ENCODE results near the gene GATAD1. TPM values are rescaled to one million over a fixed set of nuclear protein-coding genes. Genes with fewer than 3 reads are reported as not detected.

The GATAD1 gene, protein sequence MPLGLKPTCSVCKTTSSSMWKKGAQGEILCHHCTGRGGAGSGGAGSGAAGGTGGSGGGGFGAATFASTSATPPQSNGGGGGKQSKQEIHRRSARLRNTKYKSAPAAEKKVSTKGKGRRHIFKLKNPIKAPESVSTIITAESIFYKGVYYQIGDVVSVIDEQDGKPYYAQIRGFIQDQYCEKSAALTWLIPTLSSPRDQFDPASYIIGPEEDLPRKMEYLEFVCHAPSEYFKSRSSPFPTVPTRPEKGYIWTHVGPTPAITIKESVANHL
- 10 to 100 TPM; 44.0 to 72.3 TPM for total RNA-seq

DNA sequence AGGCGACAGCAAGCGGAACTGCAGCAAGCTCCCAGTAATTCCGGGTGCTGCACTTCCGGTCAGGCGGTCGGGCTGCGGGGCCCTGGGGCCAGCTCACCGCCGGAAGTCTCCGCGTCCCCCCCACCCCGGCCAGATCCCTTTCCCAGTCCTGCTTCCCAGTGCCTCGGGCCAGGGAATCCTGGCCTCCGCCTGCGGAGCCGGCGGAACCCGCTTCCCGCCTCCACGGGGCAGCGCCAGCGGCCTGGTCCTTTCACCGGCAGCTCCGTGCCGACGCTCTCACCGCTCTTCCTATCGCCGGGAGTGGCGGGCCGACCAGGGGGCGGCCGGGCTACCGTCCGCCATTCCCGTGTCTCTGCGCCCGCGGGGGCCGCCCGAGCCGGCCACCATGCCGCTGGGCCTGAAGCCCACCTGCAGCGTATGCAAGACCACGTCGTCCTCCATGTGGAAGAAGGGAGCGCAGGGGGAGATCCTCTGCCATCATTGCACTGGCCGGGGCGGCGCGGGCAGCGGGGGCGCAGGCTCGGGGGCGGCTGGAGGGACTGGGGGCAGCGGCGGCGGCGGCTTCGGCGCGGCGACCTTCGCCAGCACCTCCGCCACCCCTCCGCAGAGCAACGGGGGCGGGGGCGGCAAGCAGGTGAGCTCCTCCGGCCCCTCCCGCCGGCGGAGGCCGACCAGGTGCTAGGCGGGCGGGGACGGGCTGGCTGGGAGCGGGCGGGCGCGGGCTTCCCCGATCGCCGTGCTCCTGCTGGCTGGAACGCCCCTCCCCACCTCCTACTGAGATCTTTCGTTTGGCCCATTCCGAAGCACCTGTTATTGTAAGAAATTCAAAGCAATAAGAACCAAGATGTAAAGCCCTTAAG lies at the start of gene GATAD1:
Gene GATAD1, plus strand, starts transcription at position 138 of the 860 bp plus-strand sequence. Its CDS starts 248 bp downstream, at position 386.
- Histone ChIP-seq H3K27me3 (replicated peaks; ENCODE audit: insufficient read depth) (no peaks in the 10 kb centered on the region), H3K36me3 (peaks cover 13% of the 10 kb centered on the region), H3K4me3 (peak within 1 kb of the TSS; percentile 97), H3K27ac (peak within 1 kb of the TSS; percentile 87 to 93), H3K9me3 (no peaks in the 10 kb centered on the region), H3K4me1 (ENCODE audit: control insufficient read depth in 1 of 2, low read depth in 2 of 2) (peaks cover 3 to 4% of the 10 kb centered on the region in 2 donors)
- DNase-seq (ENCODE audit: low spot score), result peak; percentile 62
- ATAC-seq (ENCODE audit: insufficient number of reproducible peaks, low FRiP score, low read depth), result peak; percentile 96
- TF ChIP-seq, protein P1, sequence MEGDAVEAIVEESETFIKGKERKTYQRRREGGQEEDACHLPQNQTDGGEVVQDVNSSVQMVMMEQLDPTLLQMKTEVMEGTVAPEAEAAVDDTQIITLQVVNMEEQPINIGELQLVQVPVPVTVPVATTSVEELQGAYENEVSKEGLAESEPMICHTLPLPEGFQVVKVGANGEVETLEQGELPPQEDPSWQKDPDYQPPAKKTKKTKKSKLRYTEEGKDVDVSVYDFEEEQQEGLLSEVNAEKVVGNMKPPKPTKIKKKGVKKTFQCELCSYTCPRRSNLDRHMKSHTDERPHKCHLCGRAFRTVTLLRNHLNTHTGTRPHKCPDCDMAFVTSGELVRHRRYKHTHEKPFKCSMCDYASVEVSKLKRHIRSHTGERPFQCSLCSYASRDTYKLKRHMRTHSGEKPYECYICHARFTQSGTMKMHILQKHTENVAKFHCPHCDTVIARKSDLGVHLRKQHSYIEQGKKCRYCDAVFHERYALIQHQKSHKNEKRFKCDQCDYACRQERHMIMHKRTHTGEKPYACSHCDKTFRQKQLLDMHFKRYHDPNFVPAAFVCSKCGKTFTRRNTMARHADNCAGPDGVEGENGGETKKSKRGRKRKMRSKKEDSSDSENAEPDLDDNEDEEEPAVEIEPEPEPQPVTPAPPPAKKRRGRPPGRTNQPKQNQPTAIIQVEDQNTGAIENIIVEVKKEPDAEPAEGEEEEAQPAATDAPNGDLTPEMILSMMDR (IDR thresholded peaks at IDR 0.05), result peak; percentile 92

DNA sequence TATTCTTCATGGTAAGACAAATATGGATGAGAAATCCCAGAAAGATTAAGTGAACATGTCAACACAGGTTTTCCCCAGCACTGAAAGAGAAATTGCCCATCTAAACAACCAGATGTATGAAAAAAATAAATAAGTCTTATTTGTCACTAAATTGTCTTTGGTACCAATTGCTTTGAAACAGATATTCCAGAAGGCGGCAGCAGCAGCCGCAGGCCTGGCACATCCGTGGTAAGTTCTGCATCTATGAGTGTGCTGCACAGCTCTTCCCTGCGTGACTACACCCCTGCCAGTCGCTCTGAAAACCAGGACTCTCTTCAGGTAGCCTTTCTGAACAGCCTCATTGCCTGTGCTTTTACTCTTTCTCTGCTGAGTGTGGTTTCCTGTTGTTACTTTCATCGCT lies 49.7 kb upstream of the GATAD1 start:
- Histone ChIP-seq H3K36me3 (peaks cover 19% of the 10 kb centered on the region), H3K27ac (no peak overlapping the region), H3K27me3 (replicated peaks; ENCODE audit: insufficient read depth) (no peaks in the 10 kb centered on the region), H3K9me3 (no peaks in the 10 kb centered on the region), H3K4me3 (no peak overlapping the region), H3K4me1 (ENCODE audit: control insufficient read depth in 1 of 2, low read depth in 2 of 2) (no peaks in the 10 kb centered on the region)
- DNase-seq (ENCODE audit: low spot score), result no peak
- ATAC-seq (ENCODE audit: insufficient number of reproducible peaks, low FRiP score, low read depth), result no peak
- TF ChIP-seq, protein P1 (IDR thresholded peaks at IDR 0.05), result no peak

DNA sequence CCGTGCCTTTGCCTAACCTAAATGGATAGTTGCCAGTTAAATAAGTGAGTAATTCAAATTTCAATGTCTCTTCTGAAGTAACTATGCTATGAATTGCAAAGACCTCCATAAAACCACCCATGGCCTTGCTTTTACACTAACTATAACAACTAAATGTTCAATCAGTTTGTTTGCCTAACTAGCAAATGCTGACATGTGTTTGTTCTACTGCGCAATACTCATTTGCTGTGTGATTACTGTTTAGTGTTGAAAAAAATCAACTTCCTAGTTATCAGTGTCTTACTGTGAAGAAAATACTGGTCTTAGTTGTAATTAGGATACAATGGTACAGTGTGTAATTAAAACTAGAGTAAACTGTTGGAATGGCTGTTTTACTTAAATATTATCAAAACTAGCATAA lies 47.3 kb upstream of the GATAD1 start:
- TF ChIP-seq, protein P1 (IDR thresholded peaks at IDR 0.05), result no peak
- Histone ChIP-seq H3K27ac (no peak overlapping the region), H3K9me3 (no peaks in the 10 kb centered on the region), H3K4me1 (ENCODE audit: control insufficient read depth in 1 of 2, low read depth in 2 of 2) (no peaks in the 10 kb centered on the region), H3K4me3 (no peak overlapping the region), H3K27me3 (replicated peaks; ENCODE audit: insufficient read depth) (no peaks in the 10 kb centered on the region), H3K36me3 (peaks cover 19% of the 10 kb centered on the region)
- ATAC-seq (ENCODE audit: insufficient number of reproducible peaks, low FRiP score, low read depth) (no peak), DNase-seq (ENCODE audit: low spot score) (no peak)

DNA sequence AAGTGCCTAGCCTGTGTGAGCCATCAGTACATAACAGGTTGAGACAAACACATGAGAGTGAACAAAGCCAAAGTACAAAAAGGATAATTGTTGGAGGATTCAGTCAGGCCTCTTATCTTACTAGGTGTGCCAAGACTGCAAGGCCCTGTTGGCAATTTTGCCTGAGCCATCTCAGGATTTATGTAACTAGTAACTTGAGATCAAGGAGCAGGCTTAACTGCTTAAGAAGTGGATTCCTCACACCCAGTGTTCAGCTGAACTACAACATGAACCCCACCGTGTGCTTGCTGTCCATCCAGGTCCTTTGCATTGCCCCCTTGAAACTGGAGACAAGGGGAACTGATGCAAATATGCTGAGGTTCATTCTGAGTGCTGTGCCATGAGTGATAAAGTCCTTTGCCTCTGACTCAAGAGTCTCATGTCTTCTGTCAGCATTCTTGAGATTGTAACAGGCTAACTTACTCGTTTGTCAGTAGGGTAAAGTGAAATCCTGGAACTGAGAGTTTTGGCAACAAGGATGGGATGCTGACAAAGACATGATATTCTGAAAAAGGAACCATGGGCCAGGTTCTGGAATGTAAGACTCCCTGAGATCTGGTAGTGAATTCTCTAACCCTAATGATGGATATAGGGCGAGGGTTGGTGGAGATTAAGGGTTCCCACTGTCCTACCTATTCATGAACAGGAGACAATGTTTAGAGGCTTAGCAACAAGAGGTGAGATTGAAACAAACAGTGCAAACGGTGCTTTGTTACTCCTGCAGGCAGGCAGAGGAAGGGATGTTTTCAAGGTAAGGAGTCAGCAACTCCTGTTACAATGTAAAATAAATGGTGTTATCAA lies 44.1 kb upstream of the GATAD1 start:
- DNase-seq (ENCODE audit: low spot score) (no peak), ATAC-seq (ENCODE audit: insufficient number of reproducible peaks, low FRiP score, low read depth) (no peak)
- H3K4me1 ChIP-seq (ENCODE audit: control insufficient read depth in 1 of 2, low read depth in 2 of 2), result no peaks in the 10 kb centered on the region
- no peak overlapping the region for H3K27ac ChIP-seq
- H3K27me3 ChIP-seq (replicated peaks; ENCODE audit: insufficient read depth), result no peaks in the 10 kb centered on the region
- peaks cover 13% of the 10 kb centered on the region for H3K36me3 ChIP-seq
- no peaks in the 10 kb centered on the region for H3K9me3 ChIP-seq
- H3K4me3 ChIP-seq, result no peak overlapping the region
- TF ChIP-seq, protein P1 (IDR thresholded peaks at IDR 0.05), result no peak

DNA sequence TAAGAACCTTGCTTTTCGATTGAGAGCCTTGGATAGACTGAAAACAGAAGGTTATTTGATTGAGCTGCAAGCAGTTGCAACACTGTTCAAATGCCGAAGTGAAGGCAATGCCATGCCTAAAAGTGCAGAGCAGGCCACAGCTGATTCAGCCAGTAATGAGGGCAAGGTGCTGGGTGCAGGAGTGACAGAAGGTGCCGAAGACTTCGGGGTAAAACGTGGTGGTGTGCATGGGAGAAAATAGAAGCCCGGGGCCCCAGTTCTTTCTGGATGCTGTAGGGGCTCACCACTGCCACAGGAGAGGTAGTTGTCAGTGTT lies 43.6 kb upstream of the GATAD1 start:
- no peaks in the 10 kb centered on the region for H3K27me3 ChIP-seq (replicated peaks; ENCODE audit: insufficient read depth)
- TF ChIP-seq, protein P1 (IDR thresholded peaks at IDR 0.05), result no peak
- peaks cover 7% of the 10 kb centered on the region for H3K36me3 ChIP-seq
- no peaks in the 10 kb centered on the region for H3K9me3 ChIP-seq
- no peak for ATAC-seq (ENCODE audit: insufficient number of reproducible peaks, low FRiP score, low read depth)
- DNase-seq (ENCODE audit: low spot score), result no peak
- H3K4me1 ChIP-seq (ENCODE audit: control insufficient read depth in 1 of 2, low read depth in 2 of 2), result no peaks in the 10 kb centered on the region
- H3K4me3 ChIP-seq, result no peak overlapping the region
- no peak overlapping the region for H3K27ac ChIP-seq
